Ascending aorta (tissue), 2 donors: ENCODE data around the gene GAB2. TPM values are rescaled to one million over a fixed set of nuclear protein-coding genes. Genes with fewer than 3 reads are reported as not detected.
A peak's percentile ranks its signal among the peaks of the same experiment; 100 is the strongest.

Source experiments
- DNase-seq, 2 donors: peaks; one replicate each; pipeline ENCODE4 v3.0.0-alpha.2; 2019; ENCODE audit warnings: low spot score in 2 of 2
- H3K27ac ChIP-seq, 2 donors: fragments of 200-600 bp; sonication (generic); one replicate each; pipeline ENCODE4 v1.5.1; 2016 to 2017; ENCODE audit warnings: mild to moderate bottlenecking in 1 of 2
- H3K27me3 ChIP-seq: fragments of 200-600 bp; sonication (generic); one replicate; pipeline ENCODE4 v1.5.1; 2017
- H3K36me3 ChIP-seq, 2 donors: fragments of 200-600 bp; sonication (generic); one replicate each; pipeline ENCODE4 v1.5.1; 2016
- H3K4me1 ChIP-seq, 2 donors: fragments of 200-600 bp; sonication (generic); one replicate each; pipeline ENCODE4 v1.5.1; 2016 to 2017; ENCODE audit warnings: mild to moderate bottlenecking in 1 of 2
- H3K4me3 ChIP-seq, 2 donors: fragments of 200-600 bp; sonication (generic); one replicate each; pipeline ENCODE4 v1.5.1; 2016 to 2017; ENCODE audit warnings: mild to moderate bottlenecking in 1 of 2
- H3K9me3 ChIP-seq, 2 donors: fragments of 200-600 bp; sonication (generic); one replicate each; pipeline ENCODE4 v1.5.1; 2016
- intact Hi-C: fragments of 100-400 bp; cut with DNase I; formaldehyde crosslinking; loops from one replicate; pipeline ENCODE4 v1.15.1; 2023
- total RNA-seq: library from RNA; depleted of rRNA; stranded (reverse); fragments of >200 nt; gene quantifications from one replicate; pipeline ENCODE4 v1.1.0, GENCODE V29; 2016
- TF ChIP-seq, protein P1 (sequence below), 3 experiments: fragments of 200-600 bp in 2 of 3; fragments of 450-650 bp in 1 of 3; sonication (generic) in 2 of 3; IDR thresholded peaks; one replicate each; pipeline ENCODE4 v1.5.1; 2016 to 2019; ENCODE audit warnings: antibody characterized with exemption in 3 of 3, mild to moderate bottlenecking in 1 of 3, moderate library complexity in 1 of 3

Gene GAB2
- total RNA-seq, 1 donor from 2014 or later: 21.6 TPM

DNA sequence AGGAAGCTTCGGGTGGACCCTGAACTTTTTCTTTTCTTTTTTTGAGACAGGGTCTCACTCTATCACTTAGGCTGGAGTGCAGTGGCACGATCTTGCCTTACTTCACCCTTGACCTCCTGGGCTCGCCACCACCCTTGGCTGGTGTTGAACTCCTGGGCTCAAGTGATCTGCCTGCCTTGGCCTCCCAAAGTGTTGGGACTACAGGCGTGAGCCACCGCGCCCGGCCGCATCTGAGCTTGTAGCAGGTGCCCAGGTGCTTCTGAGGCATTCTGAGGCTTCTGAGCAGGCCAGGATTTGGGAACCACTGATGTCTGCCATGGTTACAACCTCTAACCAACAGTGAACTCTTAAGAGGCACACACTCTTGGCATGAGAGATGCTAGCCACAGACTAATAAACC, 223.8 kb downstream of the GAB2 start:
- intact Hi-C loops: loop anchor here (2.0 kb wide), 2 partner anchors 19 to 45 kb away; no protein-coding TSS in a partner anchor
- Histone ChIP-seq H3K4me3 (no peak overlapping the region), H3K36me3 (peaks cover 4 to 22% of the 10 kb centered on the region in 2 donors), H3K9me3 (no peaks in the 10 kb centered on the region), H3K4me1 (peaks cover 8 to 35% of the 10 kb centered on the region in 2 donors), H3K27ac (peak overlapping the region in 1 of 2 donors; percentile 87), H3K27me3 (no peaks in the 10 kb centered on the region)
- TF ChIP-seq, protein P1, sequence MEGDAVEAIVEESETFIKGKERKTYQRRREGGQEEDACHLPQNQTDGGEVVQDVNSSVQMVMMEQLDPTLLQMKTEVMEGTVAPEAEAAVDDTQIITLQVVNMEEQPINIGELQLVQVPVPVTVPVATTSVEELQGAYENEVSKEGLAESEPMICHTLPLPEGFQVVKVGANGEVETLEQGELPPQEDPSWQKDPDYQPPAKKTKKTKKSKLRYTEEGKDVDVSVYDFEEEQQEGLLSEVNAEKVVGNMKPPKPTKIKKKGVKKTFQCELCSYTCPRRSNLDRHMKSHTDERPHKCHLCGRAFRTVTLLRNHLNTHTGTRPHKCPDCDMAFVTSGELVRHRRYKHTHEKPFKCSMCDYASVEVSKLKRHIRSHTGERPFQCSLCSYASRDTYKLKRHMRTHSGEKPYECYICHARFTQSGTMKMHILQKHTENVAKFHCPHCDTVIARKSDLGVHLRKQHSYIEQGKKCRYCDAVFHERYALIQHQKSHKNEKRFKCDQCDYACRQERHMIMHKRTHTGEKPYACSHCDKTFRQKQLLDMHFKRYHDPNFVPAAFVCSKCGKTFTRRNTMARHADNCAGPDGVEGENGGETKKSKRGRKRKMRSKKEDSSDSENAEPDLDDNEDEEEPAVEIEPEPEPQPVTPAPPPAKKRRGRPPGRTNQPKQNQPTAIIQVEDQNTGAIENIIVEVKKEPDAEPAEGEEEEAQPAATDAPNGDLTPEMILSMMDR (IDR thresholded peaks at IDR 0.05): no peak
- DNase-seq: no peak

DNA sequence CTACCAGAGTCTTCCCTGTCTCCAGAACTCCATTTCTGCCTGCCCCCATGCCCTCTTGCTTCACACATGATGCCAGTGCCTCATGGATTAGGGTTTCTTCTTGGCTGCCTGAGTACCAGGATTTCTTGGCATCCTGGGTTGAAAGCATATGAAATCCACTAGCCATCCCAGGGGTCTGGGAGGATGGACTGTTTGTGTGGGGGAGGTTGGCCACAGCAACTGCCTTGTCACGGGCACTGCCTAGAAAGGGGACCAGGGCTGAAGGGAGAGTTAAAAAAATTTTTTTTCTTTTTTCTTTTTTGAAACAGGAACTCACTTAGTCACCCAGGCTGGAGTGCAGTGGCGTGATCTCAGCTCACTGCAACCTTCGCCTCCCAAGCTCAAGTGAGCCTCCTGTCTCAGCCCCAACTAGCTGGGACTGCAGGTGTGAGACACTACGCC, 224.7 kb downstream of the GAB2 start:
- peaks cover 8 to 35% of the 10 kb centered on the region in 2 donors for H3K4me1 ChIP-seq

DNA sequence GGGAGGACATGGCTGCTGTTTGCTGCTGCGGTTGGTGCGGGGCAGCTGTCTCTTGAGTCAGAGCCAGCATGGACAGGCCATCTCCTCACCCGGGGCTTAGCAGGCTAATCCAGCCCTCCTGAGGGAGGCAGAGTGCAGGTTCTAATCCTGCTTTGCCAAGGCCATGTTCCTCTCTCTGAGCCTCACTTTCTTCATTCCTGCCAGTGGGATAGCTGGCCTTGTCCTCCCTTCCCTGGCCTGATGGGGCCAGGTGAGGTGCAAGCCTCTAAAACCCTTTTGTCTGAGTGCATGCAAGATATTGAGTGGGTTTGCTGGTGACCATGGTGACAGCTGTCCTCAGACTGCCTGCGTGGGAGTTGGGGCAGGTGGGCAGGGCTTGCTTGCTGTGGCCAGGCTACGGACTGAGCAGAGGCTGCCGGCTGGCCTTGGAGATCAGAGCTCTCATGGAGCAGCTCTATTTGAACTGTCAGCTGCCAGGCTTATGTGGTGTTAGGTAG, 225.3 kb downstream of the GAB2 start:
- H3K9me3 ChIP-seq: no peaks in the 10 kb centered on the region
- peak overlapping the region in 1 of 2 donors; percentile 39 for H3K4me3 ChIP-seq
- H3K36me3 ChIP-seq: peaks cover 0 to 7% of the 10 kb centered on the region in 2 donors
- intact Hi-C loops: loop anchor here (2.0 kb wide), 2 partner anchors 21 to 43 kb away; no protein-coding TSS in a partner anchor
- peaks cover 8 to 35% of the 10 kb centered on the region in 2 donors for H3K4me1 ChIP-seq
- H3K27me3 ChIP-seq: no peaks in the 10 kb centered on the region
- TF ChIP-seq, protein P1 (IDR thresholded peaks at IDR 0.05): no peak
- H3K27ac ChIP-seq: peak overlapping the region; percentile 87 to 91
- DNase-seq: no peak

More for the DNA sequence above, 224.7 kb downstream of the GAB2 start:
- no peaks in the 10 kb centered on the region for H3K9me3 ChIP-seq
- peaks cover 2 to 13% of the 10 kb centered on the region in 2 donors for H3K36me3 ChIP-seq
- TF ChIP-seq, protein P1 (IDR thresholded peaks at IDR 0.05): no peak
- no peak for DNase-seq
- H3K4me3 ChIP-seq: peak overlapping the region in 1 of 2 donors; percentile 39
- no peaks in the 10 kb centered on the region for H3K27me3 ChIP-seq
- H3K27ac ChIP-seq: peak overlapping the region; percentile 87 to 91
- intact Hi-C loops: loop anchor here (2.0 kb wide), 2 partner anchors 20 to 44 kb away; no protein-coding TSS in a partner anchor

- peaks cover 8 to 47% of the 10 kb centered on the region in 2 donors for H3K4me1 ChIP-seq
- peak overlapping the region; percentile 87 to 91 for H3K27ac ChIP-seq
- TF ChIP-seq, protein P1 (IDR thresholded peaks at IDR 0.05): no peak
- H3K27me3 ChIP-seq: no peaks in the 10 kb centered on the region
- peaks cover 0 to 3% of the 10 kb centered on the region in 2 donors for H3K36me3 ChIP-seq
- no peaks in the 10 kb centered on the region for H3K9me3 ChIP-seq
- no peak for DNase-seq
- intact Hi-C loops: no loop called here
- peak overlapping the region in 1 of 2 donors; percentile 72 for H3K4me3 ChIP-seq
These were observed 226.6 kb downstream of the GAB2 start for GRCh38 chr11:78190871-78191538.

DNA sequence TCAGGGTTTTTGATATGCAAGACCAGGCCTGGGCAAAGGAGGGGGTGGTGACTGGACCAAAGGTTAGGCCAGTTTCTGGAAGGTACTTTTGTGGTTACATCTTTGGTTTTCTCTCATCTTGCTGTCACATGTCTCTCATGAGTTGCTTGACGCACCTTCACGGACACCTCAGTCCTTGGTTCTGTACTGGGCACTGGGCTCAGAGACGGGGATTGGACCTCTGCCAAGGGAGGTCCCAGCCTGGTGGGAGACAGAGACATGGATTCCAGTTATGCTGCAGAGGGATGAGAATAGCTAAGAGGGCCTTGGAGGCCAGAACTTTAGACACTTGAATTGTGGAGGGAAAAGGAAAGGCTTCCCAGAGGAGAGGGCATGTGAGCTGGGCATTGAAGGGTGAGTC, 227.2 kb downstream of the GAB2 start:
- no peak for DNase-seq
- Histone ChIP-seq H3K36me3 (peaks cover 0 to 3% of the 10 kb centered on the region in 2 donors), H3K4me1 (peaks cover 8 to 49% of the 10 kb centered on the region in 2 donors), H3K4me3 (peak overlapping the region; percentile 72 to 91), H3K27me3 (no peaks in the 10 kb centered on the region), H3K27ac (peak overlapping the region; percentile 87 to 91), H3K9me3 (no peaks in the 10 kb centered on the region)
- intact Hi-C loops: no loop called here
- TF ChIP-seq, protein P1 (IDR thresholded peaks at IDR 0.05): no peak
